Large intestine (tissue), 3 donors: Measurements from ENCODE around the gene EHD3. TPM values are rescaled to one million over a fixed set of nuclear protein-coding genes. Genes with fewer than 3 reads are reported as not detected.
"Not testable (repeated sequence)": the region's sequence is repeated elsewhere in the genome, so short reads cannot be mapped to it uniquely, and the experiment has no call there.

Experiments
- DNase-seq, 2 donors: peaks; one replicate each; pipeline versions ENCODE4 v3.0.0 to v3.0.0-alpha.2; 2013
- H3K27ac ChIP-seq: one replicate; pipeline ENCODE4 v1.5.1; 2013; ENCODE audit warnings: low read length
- H3K27me3 ChIP-seq: 2 replicates; pipeline ENCODE4 v1.6.1; 2013; ENCODE audit warnings: low read length; ENCODE audit not compliant: control insufficient read depth, insufficient read depth
- H3K36me3 ChIP-seq: 2 replicates; pipeline ENCODE4 v1.6.1; 2013; ENCODE audit warnings: low read length; ENCODE audit not compliant: control insufficient read depth, insufficient read depth
- H3K4me1 ChIP-seq: one replicate; pipeline ENCODE4 v1.6.1; 2013; ENCODE audit warnings: low read length; ENCODE audit not compliant: control insufficient read depth, insufficient read depth
- H3K4me3 ChIP-seq: one replicate; pipeline ENCODE4 v1.5.1; 2013; ENCODE audit warnings: low read length
- H3K9me3 ChIP-seq: one replicate; pipeline ENCODE4 v1.6.1; 2013; ENCODE audit warnings: mild to moderate bottlenecking, low read depth, low read length, moderate library complexity; ENCODE audit not compliant: control insufficient read depth
- WGBS: methylation state at CpG from one replicate; pipeline ENCODE4 v1.1.5; 2013; ENCODE audit warnings: low lambda C conversion rate; ENCODE audit not compliant: insufficient coverage; 5-methylcytosine and 5-hydroxymethylcytosine counted together
- polyA plus RNA-seq: library from polyadenylated mRNA; unstranded; fragments of 120-200 nt; gene quantifications from one replicate; pipeline ENCODE4 v1.2.1, GENCODE V29; 2013

EHD3 gene
- polyA plus RNA-seq, 1 donor = 3.9 TPM

DNA sequence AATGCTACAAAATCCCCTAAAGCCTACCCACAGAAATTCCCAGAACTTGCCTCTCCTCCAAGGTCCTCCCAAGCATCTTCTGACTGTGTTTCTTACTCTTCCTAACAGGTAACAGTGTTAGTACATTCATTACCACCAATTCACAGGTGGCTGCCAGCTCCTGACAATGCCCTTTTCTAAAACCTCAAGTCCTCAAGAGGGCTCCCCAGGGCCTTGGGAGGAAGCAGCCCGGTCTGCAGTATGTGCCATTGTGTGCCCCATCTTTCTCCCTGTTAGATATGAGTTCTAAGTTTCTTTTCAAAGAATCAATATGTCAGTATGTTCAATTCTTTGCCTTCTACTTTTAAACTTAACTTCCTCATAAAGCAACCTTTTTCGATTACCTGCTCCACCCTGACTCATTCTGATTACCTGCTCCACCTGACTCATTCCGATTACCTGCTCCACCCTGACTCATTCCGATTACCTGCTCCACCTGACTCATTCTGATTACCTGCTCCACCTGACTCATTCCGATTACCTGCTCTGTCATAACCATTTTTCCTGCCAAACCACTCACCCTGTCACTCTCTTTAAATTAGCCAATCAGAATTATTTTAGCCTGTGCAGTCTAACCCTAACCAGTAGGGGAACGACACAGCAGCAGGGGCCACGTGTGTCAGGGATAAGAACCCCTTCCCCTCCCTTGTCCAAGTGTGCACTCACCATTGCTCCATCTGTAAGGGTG, 49.4 kb downstream of the EHD3 start:
- not testable (repeated sequence) for DNase-seq, H3K4me3 ChIP-seq, H3K27ac ChIP-seq, H3K36me3 ChIP-seq, H3K27me3 ChIP-seq, H3K9me3 ChIP-seq, H3K4me1 ChIP-seq
- WGBS = 80% methylated on average over 1 of the region's 7 CpGs

DNA sequence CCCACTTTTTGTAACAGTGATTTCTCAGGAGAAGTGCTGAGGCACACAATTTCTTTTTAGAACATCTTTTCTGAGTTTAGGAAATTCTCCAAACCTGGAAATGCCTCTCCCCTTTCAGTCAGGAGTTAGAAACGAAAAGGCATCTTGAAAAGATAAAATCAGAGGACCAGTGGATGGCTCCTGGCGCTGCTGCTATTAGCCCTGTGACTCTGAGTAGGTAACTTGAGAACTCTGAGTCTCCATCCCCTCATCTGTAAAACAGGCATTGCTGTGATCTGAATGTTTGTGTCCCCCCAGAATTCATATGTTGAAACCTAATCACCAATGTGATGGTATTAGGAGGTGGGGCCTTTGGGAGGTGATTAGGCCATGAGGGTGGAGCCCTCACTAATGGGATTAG, 50.2 kb downstream of the EHD3 start:
- H3K36me3 ChIP-seq = no peaks in the 10 kb centered on the region
- WGBS = 80% methylated on average over 1 of the region's 2 CpGs
- H3K4me1 ChIP-seq = no peaks in the 10 kb centered on the region
- no peak for DNase-seq
- no peak overlapping the region for H3K4me3 ChIP-seq
- no peak overlapping the region for H3K27ac ChIP-seq
- H3K27me3 ChIP-seq = no peaks in the 10 kb centered on the region
- no peaks in the 10 kb centered on the region for H3K9me3 ChIP-seq

DNA sequence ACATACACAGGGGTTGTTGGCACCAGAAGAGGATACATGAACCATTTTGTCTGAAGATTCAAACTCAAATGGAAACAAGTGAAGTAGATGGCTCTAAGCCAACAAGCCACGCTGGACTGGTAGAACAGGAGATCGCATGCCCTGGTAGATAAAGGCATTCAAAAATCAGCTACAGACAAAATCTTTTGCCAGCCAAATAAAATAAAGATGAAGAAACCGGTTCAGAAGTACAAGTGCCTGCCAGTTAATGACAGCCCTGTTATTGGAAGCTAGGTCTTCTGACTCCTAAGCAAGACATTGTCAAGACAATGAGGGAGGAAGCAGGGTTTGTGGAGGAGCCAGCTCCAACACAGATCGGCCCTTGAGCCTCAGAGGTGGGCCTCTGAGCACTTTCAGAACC, 52.3 kb downstream of the EHD3 start:
- no peaks in the 10 kb centered on the region for H3K27me3 ChIP-seq
- no peaks in the 10 kb centered on the region for H3K4me1 ChIP-seq
- H3K9me3 ChIP-seq = no peaks in the 10 kb centered on the region
- no peaks in the 10 kb centered on the region for H3K36me3 ChIP-seq
- H3K27ac ChIP-seq = no peak overlapping the region
- no peak for DNase-seq
- no peak overlapping the region for H3K4me3 ChIP-seq
- WGBS = 80% methylated on average over 1 of the region's 4 CpGs

DNA sequence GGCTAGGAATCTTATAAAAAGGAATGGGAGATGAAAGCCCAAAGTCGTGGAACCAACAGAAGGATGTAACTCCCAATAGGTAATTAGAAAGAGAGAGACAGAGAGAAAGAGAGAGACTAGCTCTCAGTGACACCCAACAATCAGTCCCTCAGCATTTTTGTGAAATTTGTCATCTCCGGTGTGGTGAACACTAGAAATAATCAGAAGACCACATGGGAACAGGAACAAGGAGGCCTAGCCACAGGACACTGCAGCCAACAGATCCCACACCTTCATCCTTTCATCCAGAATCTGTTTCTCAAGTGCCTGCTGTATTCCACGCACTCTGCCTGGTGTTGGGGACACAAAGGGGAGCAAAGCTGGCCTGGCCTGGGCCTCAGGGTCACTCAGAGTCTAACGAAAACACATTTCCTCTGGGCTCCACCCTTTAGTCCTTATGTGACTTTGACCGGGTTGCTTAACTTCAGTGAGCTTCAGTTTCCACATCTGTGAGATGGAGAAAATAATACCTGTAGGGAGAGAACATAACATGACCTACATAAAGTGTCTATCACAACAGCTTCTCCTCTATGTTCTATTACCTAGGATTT, 53.1 kb downstream of the EHD3 start:
- no peaks in the 10 kb centered on the region for H3K9me3 ChIP-seq
- WGBS = 92% methylated on average over 2 of the region's 5 CpGs
- H3K36me3 ChIP-seq = no peaks in the 10 kb centered on the region
- DNase-seq = no peak
- no peaks in the 10 kb centered on the region for H3K4me1 ChIP-seq
- H3K27ac ChIP-seq = no peak overlapping the region
- no peaks in the 10 kb centered on the region for H3K27me3 ChIP-seq
- no peak overlapping the region for H3K4me3 ChIP-seq

DNA sequence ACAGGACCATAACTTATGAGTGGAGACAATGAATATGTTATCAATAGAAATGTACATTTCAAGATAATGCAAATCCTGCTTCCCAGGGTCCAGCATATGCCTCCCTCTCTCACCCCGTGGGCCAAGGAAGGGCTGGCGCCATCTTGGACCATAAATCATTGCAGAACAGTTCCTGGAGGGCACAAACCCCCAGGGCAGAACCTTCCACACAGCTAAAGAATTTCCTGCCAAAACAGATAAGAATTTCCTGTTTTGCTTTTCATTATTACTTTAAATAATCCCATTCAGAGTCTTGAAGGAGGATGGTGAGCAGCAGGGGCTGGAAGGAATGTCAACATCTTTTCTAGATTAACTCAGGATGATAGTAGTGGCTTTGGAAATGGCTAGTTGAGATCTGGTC, 53.7 kb downstream of the EHD3 start:
- no CpG with 5 or more reads among the region's 2 CpGs for WGBS
- H3K27me3 ChIP-seq = no peaks in the 10 kb centered on the region
- no peak overlapping the region for H3K4me3 ChIP-seq
- no peaks in the 10 kb centered on the region for H3K9me3 ChIP-seq
- no peak overlapping the region for H3K27ac ChIP-seq
- DNase-seq = no peak
- no peaks in the 10 kb centered on the region for H3K36me3 ChIP-seq
- H3K4me1 ChIP-seq = no peaks in the 10 kb centered on the region

DNA sequence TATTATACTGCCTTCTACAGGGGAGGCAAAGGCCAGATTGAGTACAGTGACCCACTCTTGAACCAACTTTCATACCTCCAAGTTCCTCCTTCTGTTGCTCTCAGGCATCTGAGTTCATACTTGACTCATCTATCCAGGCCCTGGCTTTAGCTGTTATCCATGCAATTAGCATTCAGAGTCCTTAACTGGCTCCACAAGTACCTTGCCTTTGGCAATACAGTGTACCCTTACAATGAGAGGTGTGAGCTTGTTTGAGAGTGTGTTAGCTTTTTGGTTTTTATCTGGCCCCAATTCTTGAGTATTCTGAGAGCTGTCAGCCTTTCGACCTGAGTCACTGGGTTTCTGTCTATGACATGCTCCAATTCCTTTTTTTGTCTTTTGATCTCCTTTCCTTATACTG, 60.2 kb downstream of the EHD3 start:
- no peaks in the 10 kb centered on the region for H3K4me1 ChIP-seq
- no peaks in the 10 kb centered on the region for H3K27me3 ChIP-seq
- no peaks in the 10 kb centered on the region for H3K9me3 ChIP-seq
- no peak for DNase-seq
- no peaks in the 10 kb centered on the region for H3K36me3 ChIP-seq
- no peak overlapping the region for H3K4me3 ChIP-seq
- no peak overlapping the region for H3K27ac ChIP-seq
- 86% methylated on average over 1 of the region's 1 CpG for WGBS

DNA sequence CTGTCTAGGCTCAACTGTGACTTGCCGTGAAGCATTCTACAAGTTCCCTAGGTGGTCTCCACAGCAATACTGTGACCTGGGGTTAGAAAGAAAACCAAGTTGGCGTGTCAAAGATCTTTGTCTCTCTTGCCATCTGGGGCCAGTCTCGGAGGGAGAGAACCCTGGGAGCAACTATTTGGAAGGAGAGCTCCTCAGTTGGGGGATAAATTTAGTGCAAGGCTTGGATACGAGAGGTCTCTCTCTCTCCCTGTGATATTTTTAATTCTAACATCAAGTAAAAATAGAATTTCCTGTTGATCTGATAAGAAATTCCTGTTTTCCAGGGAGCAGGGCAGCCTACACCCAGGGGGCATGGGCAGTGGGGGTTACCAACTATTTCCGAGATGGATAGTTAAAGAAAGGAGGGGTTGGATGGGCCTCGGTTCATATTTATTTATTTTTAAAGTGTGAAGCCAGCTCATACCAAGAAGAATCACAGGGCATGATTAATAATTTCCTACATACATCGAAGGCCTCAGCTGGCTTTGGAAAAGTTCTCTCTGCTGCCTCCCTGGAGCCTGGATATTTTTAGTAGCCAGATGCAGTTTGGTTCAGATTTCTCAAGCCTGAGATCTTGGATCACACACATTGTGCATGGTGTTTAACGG, 62.8 kb downstream of the EHD3 start:
- H3K4me3 ChIP-seq = no peak overlapping the region
- H3K4me1 ChIP-seq = no peaks in the 10 kb centered on the region
- H3K27ac ChIP-seq = no peak overlapping the region
- H3K36me3 ChIP-seq = no peaks in the 10 kb centered on the region
- DNase-seq = no peak
- H3K27me3 ChIP-seq = no peaks in the 10 kb centered on the region
- WGBS = 87% methylated on average over 3 of the region's 8 CpGs
- H3K9me3 ChIP-seq = no peaks in the 10 kb centered on the region

DNA sequence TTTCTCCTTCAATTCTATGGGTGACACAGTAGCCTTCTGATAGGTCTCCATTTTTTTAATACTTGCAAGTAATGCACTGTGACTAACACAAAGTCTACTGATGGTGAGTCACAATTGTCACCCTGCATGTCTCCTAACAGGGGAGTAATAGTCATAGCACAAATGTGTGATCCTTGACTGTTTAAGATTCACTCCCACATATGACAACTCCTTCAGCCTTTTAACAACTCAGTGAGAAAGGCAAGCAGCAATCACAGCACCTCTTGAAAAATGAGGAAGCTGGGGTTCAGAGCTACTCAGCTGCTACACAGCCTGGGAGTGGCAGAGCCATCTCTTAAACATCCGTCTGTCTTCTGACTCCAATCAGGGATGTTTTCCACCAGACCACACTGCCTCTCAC, 63.8 kb downstream of the EHD3 start:
- Histone ChIP-seq H3K4me1 (no peaks in the 10 kb centered on the region), H3K27me3 (no peaks in the 10 kb centered on the region), H3K36me3 (no peaks in the 10 kb centered on the region), H3K9me3 (no peaks in the 10 kb centered on the region), H3K4me3 (no peak overlapping the region), H3K27ac (no peak overlapping the region)
- WGBS = no CpG with 5 or more reads among the region's 1 CpG
- no peak for DNase-seq

DNA sequence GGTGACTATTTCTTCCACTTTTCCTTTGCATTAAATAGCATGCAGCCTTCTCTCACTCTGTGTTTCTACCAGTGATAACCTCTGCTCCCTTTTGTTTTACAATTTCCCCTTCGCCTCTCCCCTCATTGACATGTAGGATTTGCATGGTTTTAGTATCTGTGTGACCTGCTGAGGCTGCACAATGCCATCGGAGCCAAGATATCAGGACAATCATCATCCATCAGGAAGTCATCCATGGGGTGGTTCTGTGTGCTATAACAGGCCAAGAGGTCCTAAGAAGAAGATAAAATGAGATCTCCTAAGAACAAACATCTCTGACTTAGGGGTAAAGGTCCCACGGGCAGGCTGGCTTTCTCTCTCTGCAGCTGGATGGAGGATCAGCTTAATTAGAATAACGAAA, 65.6 kb downstream of the EHD3 start:
- Histone ChIP-seq H3K27me3 (no peaks in the 10 kb centered on the region), H3K27ac (no peak overlapping the region), H3K4me3 (no peak overlapping the region), H3K4me1 (no peaks in the 10 kb centered on the region), H3K36me3 (no peaks in the 10 kb centered on the region), H3K9me3 (no peaks in the 10 kb centered on the region)
- WGBS = no CpG with 5 or more reads among the region's 4 CpGs
- peak in 1 of 2 donors; percentile 19 for DNase-seq

DNA sequence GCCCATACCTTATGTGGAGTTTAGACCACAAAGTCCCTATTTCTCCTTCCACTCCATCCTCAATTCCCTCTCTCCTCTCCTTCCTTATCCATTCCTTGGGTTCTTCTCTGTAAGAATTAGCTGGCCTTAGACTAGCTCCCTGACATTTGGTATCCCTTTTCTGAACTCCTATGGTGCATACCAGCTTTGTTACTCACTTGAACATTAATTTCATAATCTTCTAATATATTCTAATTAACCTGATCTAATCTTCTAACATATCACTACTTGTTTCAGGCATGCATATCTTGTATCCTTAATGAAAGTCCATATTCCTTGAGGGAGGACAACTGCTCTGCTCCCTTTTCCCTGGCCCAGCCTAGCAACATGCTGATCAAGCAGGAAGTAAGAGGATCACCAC, 66.4 kb downstream of the EHD3 start:
- H3K4me3 ChIP-seq = no peak overlapping the region
- DNase-seq = no peak
- H3K4me1 ChIP-seq = no peaks in the 10 kb centered on the region
- H3K27me3 ChIP-seq = no peaks in the 10 kb centered on the region
- no peaks in the 10 kb centered on the region for H3K9me3 ChIP-seq
- no peaks in the 10 kb centered on the region for H3K36me3 ChIP-seq
- no peak overlapping the region for H3K27ac ChIP-seq
